Medulla oblongata (tissue), 1 donor: ENCODE results near the gene SLPI.

Source experiments
- DNase-seq: peaks from one replicate; pipeline ENCODE4 v3.0.0-alpha.2; 2015; ENCODE audit errors: extremely low spot score

Gene SLPI

DNA sequence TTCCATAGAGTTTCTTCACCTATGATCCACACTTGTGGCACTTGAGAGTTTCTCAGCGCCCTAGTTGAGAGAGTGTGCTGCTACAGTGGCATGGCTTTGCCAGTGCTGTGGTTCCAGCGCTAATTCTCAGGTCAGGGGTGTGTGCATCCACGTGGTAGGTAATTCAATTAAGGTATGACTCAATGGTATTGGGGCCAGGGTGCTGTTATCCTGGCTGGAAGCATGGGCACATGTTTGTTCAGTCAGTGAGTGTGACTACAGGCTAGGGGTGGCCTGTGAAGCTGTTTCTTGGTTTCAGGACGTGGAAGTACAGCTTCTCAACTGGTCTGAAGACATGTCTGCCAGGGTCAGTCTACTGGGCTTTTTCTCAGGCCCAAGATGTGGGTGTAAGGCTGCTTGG is 36.2 kb downstream of the SLPI start:
- DNase-seq, result no peak

GRCh38 chr20:45212836-45213235 is 41.5 kb downstream of the SLPI start:
- DNase-seq, result no peak

DNA sequence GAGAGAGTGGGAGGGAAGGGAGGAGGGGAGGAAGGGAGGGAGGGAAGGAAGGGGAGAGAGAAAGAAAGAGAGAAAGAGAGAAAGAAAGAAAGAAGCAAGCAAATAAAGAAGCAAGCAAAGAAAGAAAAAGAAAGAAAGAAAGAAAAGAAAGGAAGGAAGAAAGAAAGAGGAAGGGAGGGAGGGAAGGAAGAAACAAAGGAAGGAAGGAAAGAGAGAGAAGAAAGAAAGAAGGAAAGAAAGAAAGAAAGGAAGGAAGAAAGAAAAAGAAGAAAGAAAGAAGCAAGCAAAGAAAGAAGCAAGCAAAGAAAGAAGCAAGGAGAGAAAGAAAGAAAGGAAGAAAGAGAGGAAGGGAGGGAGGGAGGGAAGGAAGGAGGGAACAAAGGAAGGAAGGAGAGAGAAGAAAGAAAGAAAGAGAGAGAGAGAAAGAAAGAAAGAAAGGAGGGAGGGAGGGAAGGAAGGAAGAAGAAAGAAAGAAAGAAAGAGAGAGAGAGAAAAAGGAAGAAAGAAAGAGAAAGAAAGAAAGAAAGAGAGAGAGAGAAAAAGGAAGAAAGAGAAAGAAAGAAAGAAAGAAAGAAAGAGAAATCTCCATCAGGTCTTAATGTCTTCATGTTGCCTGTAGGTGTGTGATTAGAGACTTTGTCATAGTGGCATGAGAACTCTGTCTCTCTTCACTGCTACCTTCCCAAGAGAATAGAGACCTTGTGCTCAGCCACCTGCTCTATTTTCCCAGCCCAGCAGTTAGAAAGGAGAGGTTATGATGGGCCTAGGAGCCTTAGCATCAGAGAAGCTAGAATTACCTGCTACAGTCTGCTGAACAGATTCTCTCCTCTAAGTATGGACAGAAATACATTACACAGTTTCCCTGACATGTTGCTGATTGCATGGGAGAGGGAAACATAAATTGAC is 42.5 kb downstream of the SLPI start:
- DNase-seq, result no peak

- no peak for DNase-seq
Measured at GRCh38 chr20:45209924-45210323, 44.4 kb downstream of the SLPI start.

DNA sequence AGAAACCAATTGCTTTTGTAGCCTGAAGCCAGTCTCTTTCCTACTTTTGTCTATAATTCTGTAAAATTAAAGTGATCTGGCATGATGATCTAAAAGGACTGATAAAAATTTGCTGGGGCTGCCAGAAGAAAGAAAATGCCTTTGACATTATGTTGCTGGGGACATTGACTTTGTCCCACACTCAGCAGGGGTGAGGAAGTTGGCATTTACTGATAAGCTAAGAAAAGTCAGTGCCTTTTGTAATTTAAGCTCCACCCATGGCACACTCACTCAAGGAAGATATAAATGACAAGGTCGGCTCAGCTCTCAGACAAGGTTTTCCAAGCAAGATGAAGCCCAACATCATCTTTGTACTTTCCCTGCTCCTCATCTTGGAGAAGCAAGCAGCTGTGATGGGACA is 47.6 kb downstream of the SLPI start, which contains the start of gene SEMG1:
Gene SEMG1, plus strand, starts transcription at position 309 of the 400 bp plus-strand sequence. Its CDS starts 21 bp downstream, at position 330.
- no peak for DNase-seq
